Muscle layer of colon (tissue), 2 donors: Measurements from ENCODE around the gene NUB1.

Experiments
- H3K27ac ChIP-seq: one replicate; pipeline ENCODE4 v1.7.0; 2013; ENCODE audit warnings: low read depth, mild to moderate bottlenecking, low read length, moderate library complexity
- H3K27me3 ChIP-seq, 2 donors: one replicate each; pipeline ENCODE4 v1.7.0; 2013; ENCODE audit warnings: low read length in 2 of 2, mild to moderate bottlenecking in 2 of 2; ENCODE audit not compliant: insufficient read depth in 2 of 2, control insufficient read depth in 1 of 2
- H3K36me3 ChIP-seq: one replicate; pipeline ENCODE4 v1.7.0; 2013; ENCODE audit warnings: mild to moderate bottlenecking, low read length; ENCODE audit not compliant: insufficient read depth
- H3K4me1 ChIP-seq: one replicate; pipeline ENCODE4 v1.7.0; 2013; ENCODE audit warnings: mild to moderate bottlenecking, low read length; ENCODE audit not compliant: insufficient read depth
- H3K4me3 ChIP-seq, 2 donors: one replicate each; pipeline ENCODE4 v1.7.0; 2013; ENCODE audit warnings: low read length in 2 of 2, low read depth in 1 of 2, mild to moderate bottlenecking in 1 of 2, moderate library complexity in 1 of 2
- H3K9ac ChIP-seq: one replicate; pipeline ENCODE4 v1.7.0; 2013; ENCODE audit warnings: low read length
- H3K9me3 ChIP-seq: one replicate; pipeline ENCODE4 v1.7.0; 2013; ENCODE audit warnings: mild to moderate bottlenecking, low read length
- donor health status: abdominal sarcoma.
- donor health status: Adenocarcinoma of cecum.

Gene NUB1

GRCh38 chr7:151348970-151349369 lies 7.4 kb downstream of the NUB1 start:
- Histone ChIP-seq H3K27me3 (no peaks in the 10 kb centered on the region), H3K36me3 (peaks cover 64% of the 10 kb centered on the region), H3K9me3 (no peaks in the 10 kb centered on the region), H3K27ac (no peak overlapping the region), H3K4me1 (peaks cover 6% of the 10 kb centered on the region), H3K9ac (no peak overlapping the region), H3K4me3 (no peak overlapping the region)

- Histone ChIP-seq H3K9me3 (no peaks in the 10 kb centered on the region), H3K27ac (no peak overlapping the region), H3K4me1 (peaks cover 6% of the 10 kb centered on the region), H3K9ac (no peak overlapping the region), H3K36me3 (peaks cover 64% of the 10 kb centered on the region), H3K4me3 (no peak overlapping the region), H3K27me3 (no peaks in the 10 kb centered on the region)
These were observed 7.9 kb downstream of the NUB1 start for GRCh38 chr7:151349507-151349853.

- no peak overlapping the region for H3K4me3 ChIP-seq
- no peaks in the 10 kb centered on the region for H3K9me3 ChIP-seq
- no peak overlapping the region for H3K9ac ChIP-seq
- H3K36me3 ChIP-seq: peaks cover 69% of the 10 kb centered on the region
- peaks cover 6% of the 10 kb centered on the region for H3K4me1 ChIP-seq
- H3K27ac ChIP-seq: no peak overlapping the region
- no peaks in the 10 kb centered on the region for H3K27me3 ChIP-seq
These were observed 9.4 kb downstream of the NUB1 start for GRCh38 chr7:151351027-151351426.

- no peak overlapping the region for H3K27ac ChIP-seq
- H3K36me3 ChIP-seq: peaks cover 66% of the 10 kb centered on the region
- peaks cover 6% of the 10 kb centered on the region for H3K4me1 ChIP-seq
- H3K4me3 ChIP-seq: no peak overlapping the region
- H3K9me3 ChIP-seq: no peaks in the 10 kb centered on the region
- no peaks in the 10 kb centered on the region for H3K27me3 ChIP-seq
- H3K9ac ChIP-seq: no peak overlapping the region
These were observed 10.4 kb downstream of the NUB1 start for GRCh38 chr7:151351967-151352366.

- Histone ChIP-seq H3K27ac (no peak overlapping the region), H3K27me3 (no peaks in the 10 kb centered on the region), H3K9ac (no peak overlapping the region), H3K4me3 (no peak overlapping the region), H3K4me1 (peaks cover 6% of the 10 kb centered on the region), H3K9me3 (no peaks in the 10 kb centered on the region), H3K36me3 (peaks cover 64% of the 10 kb centered on the region)
These were observed 10.9 kb downstream of the NUB1 start for GRCh38 chr7:151352512-151352911.

GRCh38 chr7:151361193-151361959 lies 19.8 kb downstream of the NUB1 start:
- Histone ChIP-seq H3K9ac (no peak overlapping the region), H3K27ac (no peak overlapping the region), H3K27me3 (no peaks in the 10 kb centered on the region), H3K36me3 (peaks cover 34% of the 10 kb centered on the region), H3K4me3 (no peak overlapping the region), H3K9me3 (no peaks in the 10 kb centered on the region), H3K4me1 (peaks cover 1% of the 10 kb centered on the region)

GRCh38 chr7:151363182-151363581 lies 21.6 kb downstream of the NUB1 start:
- Histone ChIP-seq H3K4me1 (peaks cover 19% of the 10 kb centered on the region), H3K9ac (no peak overlapping the region), H3K27ac (no peak overlapping the region), H3K4me3 (no peak overlapping the region), H3K27me3 (no peaks in the 10 kb centered on the region), H3K9me3 (no peaks in the 10 kb centered on the region), H3K36me3 (peaks cover 30% of the 10 kb centered on the region)

GRCh38 chr7:151366166-151366879 lies 24.7 kb downstream of the NUB1 start:
- peak overlapping the region; percentile 66 for H3K27ac ChIP-seq
- H3K4me1 ChIP-seq: peaks cover 25% of the 10 kb centered on the region

GRCh38 chr7:151366880-151367222 lies 25.2 kb downstream of the NUB1 start:
- no peak overlapping the region for H3K4me3 ChIP-seq
- H3K9ac ChIP-seq: peak overlapping the region; percentile 18
- H3K27me3 ChIP-seq: no peaks in the 10 kb centered on the region
- peaks cover 14% of the 10 kb centered on the region for H3K36me3 ChIP-seq
- peaks cover 25% of the 10 kb centered on the region for H3K4me1 ChIP-seq
- peak overlapping the region; percentile 66 for H3K27ac ChIP-seq
- H3K9me3 ChIP-seq: no peaks in the 10 kb centered on the region

More at GRCh38 chr7:151366166-151366879, 24.7 kb downstream of the NUB1 start:
- no peak overlapping the region for H3K4me3 ChIP-seq
- peak overlapping the region; percentile 18 for H3K9ac ChIP-seq
- H3K36me3 ChIP-seq: peaks cover 19% of the 10 kb centered on the region
- no peaks in the 10 kb centered on the region for H3K9me3 ChIP-seq
- no peaks in the 10 kb centered on the region for H3K27me3 ChIP-seq

- Histone ChIP-seq H3K27ac (peak overlapping the region; percentile 66), H3K9ac (peak overlapping the region; percentile 11), H3K36me3 (peaks cover 16% of the 10 kb centered on the region), H3K4me1 (peaks cover 25% of the 10 kb centered on the region), H3K27me3 (no peaks in the 10 kb centered on the region), H3K9me3 (no peaks in the 10 kb centered on the region), H3K4me3 (no peak overlapping the region)
These were observed 25.7 kb downstream of the NUB1 start for GRCh38 chr7:151367284-151367683.

- H3K9me3 ChIP-seq: no peaks in the 10 kb centered on the region
- peak overlapping the region; percentile 66 for H3K27ac ChIP-seq
- H3K9ac ChIP-seq: peak overlapping the region; percentile 11
- peaks cover 25% of the 10 kb centered on the region for H3K4me1 ChIP-seq
- no peak overlapping the region for H3K4me3 ChIP-seq
- no peaks in the 10 kb centered on the region for H3K27me3 ChIP-seq
- peaks cover 14% of the 10 kb centered on the region for H3K36me3 ChIP-seq
These were observed 26.5 kb downstream of the NUB1 start for GRCh38 chr7:151368136-151368571.
